NCI-H2171 (cell line): ENCODE measurements around the gene HMGN1.
"Not testable (repeated sequence)": the region's sequence is repeated elsewhere in the genome, so short reads cannot be mapped to it uniquely, and the experiment has no call there.

ENCODE experiments used
- DNase-seq: peaks from one replicate; lab custom pipeline; 2025; lab: John Stamatoyannopoulos, UW

Gene HMGN1, protein sequence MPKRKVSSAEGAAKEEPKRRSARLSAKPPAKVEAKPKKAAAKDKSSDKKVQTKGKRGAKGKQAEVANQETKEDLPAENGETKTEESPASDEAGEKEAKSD

GRCh38 chr21:39348355-39349210 lies at the start of gene HMGN1:
Gene HMGN1 (minus strand): TSS chr21:39349088. CDS start chr21:39348917, 171 bp downstream.
- peak; percentile 95 for DNase-seq

DNA sequence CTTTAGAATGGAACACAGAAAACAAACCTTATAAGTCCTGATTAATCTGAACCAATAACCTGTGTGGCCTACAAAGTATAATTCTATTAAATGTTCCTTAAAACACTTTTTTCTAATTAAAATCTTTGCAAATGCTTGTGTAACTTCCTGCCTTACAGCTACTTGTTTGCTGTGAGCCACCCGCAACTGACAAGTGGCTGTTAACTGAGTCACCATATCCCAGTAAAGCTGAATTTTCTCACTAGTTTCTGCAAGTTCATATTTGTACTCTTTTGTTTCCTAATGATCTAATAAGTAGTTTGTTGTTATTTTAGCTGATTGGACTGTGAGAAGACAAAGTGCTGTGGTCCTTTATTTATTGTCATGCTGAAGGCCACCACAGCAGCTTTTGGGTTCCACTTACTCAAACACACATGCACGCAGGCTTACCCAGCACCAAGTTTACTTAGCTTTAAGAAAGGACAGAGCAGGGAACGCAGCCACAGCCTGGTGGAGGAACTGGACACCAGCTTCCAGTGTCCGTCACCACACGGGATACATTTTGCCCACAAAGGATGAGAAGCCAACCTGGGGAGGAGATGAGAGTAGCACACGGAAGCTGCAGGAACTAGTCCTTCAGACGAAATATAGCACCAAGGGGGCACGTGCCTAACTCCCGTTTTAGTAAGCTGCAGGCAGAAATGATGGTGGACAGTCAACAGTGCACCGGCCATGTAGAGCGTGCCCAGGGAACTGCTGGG lies 48.9 kb upstream of the HMGN1 start:
- DNase-seq, result no peak

DNA sequence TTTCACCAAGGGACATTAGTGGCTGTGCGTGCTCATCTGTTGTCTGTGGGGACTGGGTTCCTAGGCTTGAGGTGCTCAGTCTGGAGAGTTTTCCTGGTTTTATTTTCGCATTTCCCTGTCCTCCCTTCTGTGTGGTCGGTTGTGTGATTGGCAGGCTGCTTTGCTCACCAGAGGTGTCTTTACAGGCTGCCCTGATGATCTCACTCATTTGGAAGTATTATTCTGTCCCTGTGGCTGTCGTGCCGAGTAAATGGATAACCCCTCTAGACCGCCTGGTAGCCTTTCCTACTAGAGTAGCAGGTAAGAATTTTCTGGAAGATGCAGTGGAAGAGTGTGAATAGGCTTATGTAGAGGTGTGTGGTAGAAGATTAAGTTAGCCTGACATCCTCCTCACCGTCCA lies 44.1 kb upstream of the HMGN1 start:
- no peak for DNase-seq

- DNase-seq, result no peak
Measured at GRCh38 chr21:39390212-39390765, 41.4 kb upstream of the HMGN1 start.

DNA sequence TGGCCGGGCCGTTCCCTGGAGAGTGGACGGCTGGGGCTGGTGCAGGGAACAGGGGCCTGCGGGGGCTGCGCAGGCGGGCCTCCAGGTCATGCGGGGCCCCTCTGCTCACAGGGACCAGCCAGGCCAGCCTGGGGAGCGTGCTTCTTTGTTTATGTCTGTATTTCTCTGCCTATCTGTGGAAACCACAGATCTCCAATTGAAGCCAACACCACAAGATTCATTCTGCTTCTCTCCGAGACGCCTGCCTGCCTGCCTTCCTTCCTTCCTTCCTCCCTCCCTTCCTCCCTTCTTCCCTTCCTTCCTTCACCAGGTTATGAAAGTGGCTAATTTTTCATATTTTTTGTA lies 39.9 kb upstream of the HMGN1 start:
- DNase-seq, result no peak

- peak; percentile 74 for DNase-seq
Measured at GRCh38 chr21:39388038-39388810, 39.3 kb upstream of the HMGN1 start.

- peak; percentile 86 for DNase-seq
Measured at GRCh38 chr21:39387461-39388037, 38.7 kb upstream of the HMGN1 start.

DNA sequence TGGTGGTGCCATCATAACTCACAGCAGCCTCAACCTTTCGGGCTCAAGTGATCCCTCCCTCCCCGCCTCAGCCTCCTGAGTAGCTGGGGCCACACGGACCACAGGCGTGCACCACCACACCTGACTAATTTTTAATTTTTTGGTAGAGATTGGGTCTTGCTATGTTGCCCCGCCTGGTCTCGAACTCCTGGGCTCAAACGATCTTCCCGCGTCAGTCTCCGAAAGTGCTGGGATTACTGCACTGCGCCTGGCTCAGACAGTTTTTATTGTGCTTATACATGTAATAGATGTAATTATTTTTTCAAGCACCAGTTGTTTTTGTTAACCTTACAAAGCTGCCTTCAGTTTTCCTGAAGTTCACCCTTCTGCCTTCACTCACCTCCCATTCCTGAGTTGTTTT lies 38.0 kb upstream of the HMGN1 start:
- DNase-seq, result no peak

DNA sequence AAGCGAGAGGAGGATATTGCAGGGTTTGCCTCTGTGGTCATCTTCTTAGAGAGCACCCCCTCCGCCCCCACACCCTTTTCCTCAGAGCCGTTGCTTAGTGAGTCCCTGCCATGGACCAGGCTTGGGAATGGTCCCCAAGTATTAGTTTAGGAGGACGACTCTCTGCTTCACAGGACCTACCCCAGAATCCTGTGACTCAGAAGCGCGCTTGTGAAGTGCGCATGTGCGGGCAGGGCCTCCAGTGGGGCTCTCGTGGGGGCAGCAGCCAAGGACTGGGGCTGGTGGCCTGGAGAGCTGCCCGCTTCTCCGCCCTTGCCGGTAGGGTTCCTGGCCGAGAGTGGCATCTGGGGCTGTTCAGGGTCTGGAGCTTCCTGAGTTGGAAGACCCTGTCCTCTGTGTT lies 37.3 kb upstream of the HMGN1 start:
- DNase-seq, result no peak

DNA sequence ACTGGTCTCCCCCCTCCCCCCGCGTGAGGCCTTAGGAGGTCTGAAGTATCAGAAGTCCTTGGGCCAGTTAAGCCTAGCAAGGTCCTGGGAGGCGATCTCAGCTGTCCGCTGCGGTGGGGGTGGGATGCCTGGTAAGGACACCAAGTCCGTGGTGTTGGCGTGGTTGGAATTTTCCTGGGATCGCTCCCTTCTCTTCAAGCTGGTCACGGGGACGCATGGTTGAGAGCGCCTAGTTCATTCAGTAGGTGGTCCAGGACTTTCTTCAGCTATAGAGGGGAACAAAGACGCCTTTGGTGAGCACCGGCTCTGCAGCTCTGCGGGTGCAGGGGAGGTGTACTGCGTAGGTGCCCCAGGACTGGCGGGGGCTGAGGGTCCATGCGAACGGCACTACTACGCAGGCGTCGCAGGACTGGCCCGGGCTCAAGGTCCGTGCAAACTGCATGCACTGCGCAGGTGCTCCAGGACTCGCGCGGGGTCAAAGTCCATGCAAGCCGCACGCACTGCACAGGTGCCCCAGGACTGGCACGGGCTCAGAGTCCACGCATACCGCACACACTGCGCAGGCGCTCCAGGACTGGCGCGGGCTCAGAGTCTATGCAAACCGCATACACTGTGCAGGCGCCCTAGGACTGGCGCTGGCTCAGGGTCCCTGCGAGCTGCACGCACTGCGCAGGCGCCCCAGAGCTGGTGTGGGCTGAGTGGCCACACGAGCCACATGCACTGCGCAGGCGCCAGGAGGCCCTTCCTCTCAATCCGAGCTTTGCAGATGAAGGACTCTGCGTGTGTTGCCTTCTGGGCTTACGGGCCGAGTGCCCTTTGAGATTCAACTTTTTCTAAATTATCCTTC lies 36.6 kb upstream of the HMGN1 start:
- DNase-seq, result no peak

- DNase-seq, result no peak
Measured at GRCh38 chr21:39384674-39385298, 35.9 kb upstream of the HMGN1 start.

DNA sequence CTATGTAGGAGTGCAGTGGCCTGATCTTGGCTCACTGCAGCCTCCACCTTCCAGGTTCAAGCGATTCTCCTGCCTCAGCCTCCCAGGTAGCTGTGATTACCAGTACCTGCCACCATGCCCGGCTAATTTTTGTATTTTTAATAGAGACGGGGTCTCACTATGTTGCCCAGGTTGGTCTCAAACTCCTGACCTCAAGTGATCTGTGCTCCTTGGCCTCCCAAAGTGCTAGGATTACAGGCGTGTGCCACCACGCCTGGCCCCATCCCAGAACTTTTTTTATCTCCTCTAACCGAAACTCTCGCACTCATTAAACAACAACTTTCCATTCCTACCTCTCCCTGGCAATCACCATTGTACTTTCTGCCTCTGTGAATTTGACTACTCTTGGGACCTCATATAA lies 33.2 kb upstream of the HMGN1 start:
- not testable (repeated sequence) for DNase-seq

DNA sequence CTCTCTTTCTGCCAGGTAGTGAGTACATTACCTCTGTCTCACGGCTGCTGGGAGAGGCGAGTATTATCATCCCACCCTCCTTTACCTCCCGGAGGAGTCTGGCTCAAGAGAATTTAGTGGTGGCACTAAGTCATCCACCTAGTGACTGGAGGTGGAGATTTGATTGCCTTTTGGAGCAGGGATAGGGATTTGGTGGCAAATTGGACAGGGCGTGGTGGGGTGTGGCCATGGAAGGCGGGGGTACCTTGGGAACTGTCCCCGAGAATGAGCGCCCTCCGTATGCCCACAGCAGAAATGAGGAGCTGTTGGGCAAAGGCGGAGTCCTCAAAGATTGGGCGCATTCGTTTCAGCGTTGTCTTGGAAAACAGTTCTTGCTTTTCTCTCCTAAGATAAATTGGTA lies 32.1 kb upstream of the HMGN1 start:
- DNase-seq, result no peak

DNA sequence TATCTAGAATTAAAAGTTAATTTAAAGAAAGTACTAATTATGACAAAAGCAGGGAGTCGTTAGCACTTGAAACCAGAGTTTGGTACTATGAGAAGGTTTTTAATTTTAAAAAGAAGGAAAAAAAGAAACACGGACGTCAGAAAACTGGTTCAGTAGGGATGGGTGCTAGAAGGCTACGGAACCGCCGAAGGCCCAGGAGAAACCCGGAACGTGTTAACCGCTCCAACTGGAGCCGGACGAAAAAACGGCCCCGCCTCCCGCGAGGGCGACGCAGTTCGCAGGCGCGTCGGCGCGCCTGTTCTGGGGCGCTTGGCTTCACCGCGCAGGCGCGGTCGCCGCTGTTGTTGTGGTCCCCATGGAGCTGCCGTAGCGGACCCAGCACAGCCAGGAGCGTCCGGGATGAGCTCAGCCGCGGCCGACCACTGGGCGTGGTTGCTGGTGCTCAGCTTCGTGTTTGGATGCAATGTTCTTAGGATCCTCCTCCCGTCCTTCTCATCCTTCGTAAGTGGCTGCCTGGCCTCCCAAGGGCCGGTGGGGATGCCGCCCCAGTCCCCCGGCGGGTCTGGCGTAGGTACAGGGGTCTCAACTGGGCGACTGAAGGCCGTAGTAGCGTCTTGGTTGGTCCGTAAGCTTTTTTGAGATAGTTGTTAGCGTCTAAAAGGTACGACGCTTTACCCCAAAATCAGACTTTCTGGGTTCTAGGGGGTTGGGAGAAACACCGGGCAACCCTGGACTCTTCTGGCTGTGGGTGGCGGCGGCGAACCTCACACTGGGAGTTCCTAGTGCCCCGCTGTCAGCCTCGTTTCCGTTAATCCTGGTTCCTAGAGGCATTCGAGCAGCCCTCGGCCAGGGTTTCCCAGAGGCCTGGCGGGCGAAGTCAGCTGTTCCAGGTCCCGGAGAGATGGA lies 31.4 kb upstream of the HMGN1 start:
- peak; percentile 81 for DNase-seq

- no peak for DNase-seq
Measured at GRCh38 chr21:39377444-39378050, 28.7 kb upstream of the HMGN1 start.

- no peak for DNase-seq
Measured at GRCh38 chr21:39375446-39375845, 26.6 kb upstream of the HMGN1 start.

- DNase-seq, result no peak
Measured at GRCh38 chr21:39374046-39374445, 25.2 kb upstream of the HMGN1 start.

DNA sequence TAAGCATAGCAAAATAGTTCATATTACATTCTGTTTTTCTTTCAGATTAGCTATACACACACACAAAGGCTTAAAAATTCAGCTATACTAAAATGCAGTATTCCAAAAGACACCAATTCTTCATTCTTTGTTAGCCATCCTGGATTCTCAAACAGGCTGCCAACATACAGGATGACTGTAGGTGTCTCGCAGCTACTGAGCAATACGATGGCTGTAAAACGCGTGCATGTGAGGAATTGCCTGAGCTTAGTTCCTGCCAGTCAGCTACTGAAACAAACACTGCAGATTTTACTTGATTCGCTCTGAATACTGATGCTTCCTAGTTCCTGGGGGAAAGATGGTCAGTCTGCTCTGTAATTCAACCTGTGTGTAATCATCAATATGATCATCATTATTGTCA lies 24.7 kb upstream of the HMGN1 start:
- DNase-seq, result no peak

GRCh38 chr21:39369896-39370288 lies 21.0 kb upstream of the HMGN1 start:
- DNase-seq, result not testable (repeated sequence)
